SK-N-SH (cell line): Measurements from ENCODE around the gene ANKFN1.

Experiments
- FOXJ3 ChIP-seq: sonication (generic); formaldehyde crosslinking; IDR thresholded peaks from 2 replicates; pipeline ENCODE4 v1.5.1; 2020; ENCODE audit warnings: mild to moderate bottlenecking, missing genetic modification reagents
- JUND ChIP-seq: IDR thresholded peaks from 2 replicates; pipeline ENCODE4 v1.4.0; 2012
- RAD21 ChIP-seq: IDR thresholded peaks from 2 replicates; pipeline ENCODE4 v1.6.1; 2012; ENCODE audit warnings: mild to moderate bottlenecking, low read length
- TF ChIP-seq, protein P1 (sequence below): fragments of 150-350 bp; IDR thresholded peaks from 2 replicates; pipeline ENCODE4 v1.6.1; 2017; ENCODE audit warnings: antibody characterized with exemption, low read length, low read depth, borderline replicate concordance
- TF ChIP-seq, protein P2 (sequence below): fragments of 200-600 bp; sonication (generic); IDR thresholded peaks from 2 replicates; pipeline ENCODE4 v1.6.1; 2017; ENCODE audit warnings: antibody characterized with exemption, mild to moderate bottlenecking, moderate library complexity

DNA sequence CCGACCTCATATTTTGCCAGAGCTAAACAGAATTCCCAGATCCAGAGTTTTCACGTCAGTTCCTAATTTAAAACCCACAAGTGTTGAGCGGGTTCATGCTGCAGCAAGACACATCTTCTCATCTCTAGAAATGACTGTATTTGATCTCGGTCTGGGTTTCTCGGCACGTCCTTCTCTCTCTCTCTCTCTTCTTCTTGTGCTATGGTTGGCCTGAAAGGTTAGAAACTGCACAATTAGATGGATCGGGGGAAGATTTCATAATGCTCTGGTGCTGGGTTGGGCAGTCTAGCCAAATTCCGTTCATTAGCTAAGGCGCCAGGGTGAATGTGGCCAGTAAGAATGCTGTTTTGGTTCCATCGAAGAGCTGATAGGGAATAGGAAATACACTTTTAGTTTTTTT is 281.3 kb downstream of the ANKFN1 start:
- TF ChIP-seq, protein P1, sequence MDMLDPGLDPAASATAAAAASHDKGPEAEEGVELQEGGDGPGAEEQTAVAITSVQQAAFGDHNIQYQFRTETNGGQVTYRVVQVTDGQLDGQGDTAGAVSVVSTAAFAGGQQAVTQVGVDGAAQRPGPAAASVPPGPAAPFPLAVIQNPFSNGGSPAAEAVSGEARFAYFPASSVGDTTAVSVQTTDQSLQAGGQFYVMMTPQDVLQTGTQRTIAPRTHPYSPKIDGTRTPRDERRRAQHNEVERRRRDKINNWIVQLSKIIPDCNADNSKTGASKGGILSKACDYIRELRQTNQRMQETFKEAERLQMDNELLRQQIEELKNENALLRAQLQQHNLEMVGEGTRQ, result no peak
- TF ChIP-seq, protein P2, sequence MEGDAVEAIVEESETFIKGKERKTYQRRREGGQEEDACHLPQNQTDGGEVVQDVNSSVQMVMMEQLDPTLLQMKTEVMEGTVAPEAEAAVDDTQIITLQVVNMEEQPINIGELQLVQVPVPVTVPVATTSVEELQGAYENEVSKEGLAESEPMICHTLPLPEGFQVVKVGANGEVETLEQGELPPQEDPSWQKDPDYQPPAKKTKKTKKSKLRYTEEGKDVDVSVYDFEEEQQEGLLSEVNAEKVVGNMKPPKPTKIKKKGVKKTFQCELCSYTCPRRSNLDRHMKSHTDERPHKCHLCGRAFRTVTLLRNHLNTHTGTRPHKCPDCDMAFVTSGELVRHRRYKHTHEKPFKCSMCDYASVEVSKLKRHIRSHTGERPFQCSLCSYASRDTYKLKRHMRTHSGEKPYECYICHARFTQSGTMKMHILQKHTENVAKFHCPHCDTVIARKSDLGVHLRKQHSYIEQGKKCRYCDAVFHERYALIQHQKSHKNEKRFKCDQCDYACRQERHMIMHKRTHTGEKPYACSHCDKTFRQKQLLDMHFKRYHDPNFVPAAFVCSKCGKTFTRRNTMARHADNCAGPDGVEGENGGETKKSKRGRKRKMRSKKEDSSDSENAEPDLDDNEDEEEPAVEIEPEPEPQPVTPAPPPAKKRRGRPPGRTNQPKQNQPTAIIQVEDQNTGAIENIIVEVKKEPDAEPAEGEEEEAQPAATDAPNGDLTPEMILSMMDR, result no peak
- TF ChIP-seq FOXJ3 (CRISPR knock-in tag), result no peak
- TF ChIP-seq JUND, result no peak
- no peak for TF ChIP-seq RAD21
